Activated CD4-positive, alpha-beta T cell treated with anti-CD3 and anti-CD28 coated beads, Interleukin-2, amount 50 U/mL, for 24 hours (primary cell): ENCODE measurements around the gene ACTA1.
"Not testable (repeated sequence)": the region's sequence is repeated elsewhere in the genome, so short reads cannot be mapped to it uniquely, and the experiment has no call there.

Experiments
- DNase-seq, 2 donors: peaks; one replicate each; pipeline ENCODE4 v3.0.0-alpha.2; 2020; ENCODE audit warnings: low read depth in 1 of 2, low spot score in 1 of 2

The ACTA1 gene

GRCh38 chr1:229434005-229434640 lies at the start of gene ACTA1:
ACTA1 (minus strand) TSS chr1:229434094; CDS start chr1:229433115, 979 bp downstream.
- DNase-seq, result no peak

GRCh38 chr1:229482511-229482910 lies 48.6 kb upstream of the ACTA1 start:
- no peak for DNase-seq

- no peak for DNase-seq
Observed at GRCh38 chr1:229480495-229480894, 46.6 kb upstream of the ACTA1 start.

GRCh38 chr1:229479660-229480399 lies 45.9 kb upstream of the ACTA1 start:
- no peak for DNase-seq

- DNase-seq, result no peak
Observed at GRCh38 chr1:229478852-229479251, 45.0 kb upstream of the ACTA1 start.

- not testable (repeated sequence) for DNase-seq
Observed at GRCh38 chr1:229475859-229476258, 42.0 kb upstream of the ACTA1 start.

- no peak for DNase-seq
Observed at GRCh38 chr1:229474509-229474908, 40.6 kb upstream of the ACTA1 start.

- no peak for DNase-seq
Observed at GRCh38 chr1:229471175-229471574, 37.3 kb upstream of the ACTA1 start.

- DNase-seq, result no peak
Observed at GRCh38 chr1:229470406-229471043, 36.6 kb upstream of the ACTA1 start.

- DNase-seq, result no peak
Observed at GRCh38 chr1:229466887-229467286, 33.0 kb upstream of the ACTA1 start.

- no peak for DNase-seq
Observed at GRCh38 chr1:229464672-229465071, 30.8 kb upstream of the ACTA1 start.

GRCh38 chr1:229461032-229461668 lies 27.3 kb upstream of the ACTA1 start:
- DNase-seq, result no peak

GRCh38 chr1:229459815-229460214 lies 25.9 kb upstream of the ACTA1 start:
- no peak for DNase-seq

GRCh38 chr1:229457436-229457835 lies 23.5 kb upstream of the ACTA1 start:
- no peak for DNase-seq

GRCh38 chr1:229456016-229456415 lies 22.1 kb upstream of the ACTA1 start:
- no peak for DNase-seq

GRCh38 chr1:229454056-229454455 lies 20.2 kb upstream of the ACTA1 start:
- DNase-seq, result no peak

- no peak for DNase-seq
Observed at GRCh38 chr1:229452956-229453801, 19.3 kb upstream of the ACTA1 start.

- DNase-seq, result no peak
Observed at GRCh38 chr1:229448845-229449244, 15.0 kb upstream of the ACTA1 start.

- DNase-seq, result no peak
Observed at GRCh38 chr1:229448354-229448753, 14.5 kb upstream of the ACTA1 start.

- DNase-seq, result no peak
Observed at GRCh38 chr1:229447809-229448252, 13.9 kb upstream of the ACTA1 start.

GRCh38 chr1:229445828-229446227 lies 11.9 kb upstream of the ACTA1 start:
- no peak for DNase-seq
